HT1080 (cell line): ENCODE data around the gene MZF1. TPM values are rescaled to one million over a fixed set of nuclear protein-coding genes. Genes with fewer than 3 reads are reported as not detected.

Experiments used
- DNase-seq: peaks from one replicate; pipeline ENCODE4 v3.0.0-alpha.2; 2015; ENCODE audit warnings: low read depth
- small RNA-seq: library from RNA; depleted of rRNA; stranded (forward); fragments of <200 nt; gene quantifications from one replicate; pipeline ENCODE3, GENCODE V24; 2014
- total RNA-seq: library from RNA; depleted of rRNA; stranded (reverse); fragments of >200 nt; shearing (Covaris generic); gene quantifications from 2 replicates; pipeline ENCODE4 v1.2.3, GENCODE V29; 2014; rRNA removed

MZF1 gene
- total RNA-seq, 1 experiment from 2014 or later, result 15.5 TPM

GRCh38 chr19:58515259-58515658, 57.9 kb downstream of the MZF1 start:
- DNase-seq, result no peak

- DNase-seq, result no peak
Observed at GRCh38 chr19:58514564-58515022, 58.5 kb downstream of the MZF1 start.

- DNase-seq, result peak; percentile 57
Observed at GRCh38 chr19:58513694-58514563, 59.2 kb downstream of the MZF1 start.

- DNase-seq, result no peak
Observed at GRCh38 chr19:58513213-58513693, 59.9 kb downstream of the MZF1 start.

Small RNA genes within 50 kb of the gene (small RNA-seq; reads per million reads assigned to genes)
- gene MIR6807, result not detected
- gene RN7SL525P, result not detected

Other genes with a start within 250 kb of the MZF1 start
- gene ZSCAN22, start 246.3 kb downstream of the MZF1 start, total RNA-seq, result 3.7 and 5.2 TPM in 2 replicates
- 20.3 and 22.8 TPM in 2 replicates for gene A1BG, start 219.8 kb downstream of the MZF1 start, total RNA-seq
- gene ZNF497, start 210.6 kb downstream of the MZF1 start, total RNA-seq, result 0.67 and 2.1 TPM in 2 replicates
- gene ZNF837, start 192.3 kb downstream of the MZF1 start, total RNA-seq, result 0.08 and 1.4 TPM in 2 replicates
- 3,183 and 4,090 TPM in 2 replicates for gene RPS5, start 186.1 kb downstream of the MZF1 start, total RNA-seq
- gene RNF225, start 177.7 kb downstream of the MZF1 start, total RNA-seq, result 0.24 TPM in 1 of 2 replicates, not detected in the other
- 27.4 and 33.4 TPM in 2 replicates for gene ZNF584, start 164.7 kb downstream of the MZF1 start, total RNA-seq
- 3.5 and 4.3 TPM in 2 replicates for gene ZNF132, start 133.2 kb downstream of the MZF1 start, total RNA-seq
- gene ZNF324B, start 121.7 kb downstream of the MZF1 start, total RNA-seq, result 17.6 and 19.1 TPM in 2 replicates
- 13.5 and 17.2 TPM in 2 replicates for gene ZNF324, start 106.3 kb downstream of the MZF1 start, total RNA-seq
- 9.7 and 13.2 TPM in 2 replicates for gene ZNF446, start 97.0 kb downstream of the MZF1 start, total RNA-seq
- 26.3 and 28.9 TPM in 2 replicates for gene SLC27A5, start 61.3 kb downstream of the MZF1 start, total RNA-seq
- gene ZBTB45, start 53.5 kb downstream of the MZF1 start, total RNA-seq, result 9.2 and 12.5 TPM in 2 replicates
- gene TRIM28, start 29.3 kb downstream of the MZF1 start, total RNA-seq, result 1,553 and 2,010 TPM in 2 replicates
- gene CHMP2A, start 18.2 kb downstream of the MZF1 start, total RNA-seq, result 98.7 and 107 TPM in 2 replicates
- gene UBE2M, start 14.7 kb downstream of the MZF1 start, total RNA-seq, result 229 and 237 TPM in 2 replicates